ENCODE results near the gene CCDC158.
"Not testable (repeated sequence)": the region's sequence is repeated elsewhere in the genome, so short reads cannot be mapped to it uniquely, and the experiment has no call there.

The CCDC158 gene

GRCh38 chr4:76429636-76430035, 8.7 kb upstream of the CCDC158 start:
- DNase-seq (ENCODE audit: low spot score) = no peak

GRCh38 chr4:76426272-76426671, 5.3 kb upstream of the CCDC158 start:
- no peak for DNase-seq (ENCODE audit: low spot score)

GRCh38 chr4:76423159-76423558, 2.2 kb upstream of the CCDC158 start:
- DNase-seq (ENCODE audit: low spot score) = not testable (repeated sequence)

- no peak for DNase-seq (ENCODE audit: low spot score)
Measured at GRCh38 chr4:76420188-76420761, 666 bp downstream of the CCDC158 start.

GRCh38 chr4:76410636-76411035, 10.3 kb downstream of the CCDC158 start:
- no peak for DNase-seq (ENCODE audit: low spot score)

GRCh38 chr4:76407440-76408119, 13.4 kb downstream of the CCDC158 start:
- no peak for DNase-seq (ENCODE audit: low spot score)

- no peak for DNase-seq (ENCODE audit: low spot score)
Measured at GRCh38 chr4:76406081-76406480, 14.9 kb downstream of the CCDC158 start.

- no peak for DNase-seq (ENCODE audit: low spot score)
Measured at GRCh38 chr4:76401654-76402053, 19.3 kb downstream of the CCDC158 start.

GRCh38 chr4:76388160-76388908, 32.6 kb downstream of the CCDC158 start:
- DNase-seq (ENCODE audit: low spot score) = no peak

GRCh38 chr4:76386566-76387305, 34.2 kb downstream of the CCDC158 start:
- DNase-seq (ENCODE audit: low spot score) = no peak

- DNase-seq (ENCODE audit: low spot score) = no peak
Measured at GRCh38 chr4:76385974-76386373, 35.0 kb downstream of the CCDC158 start.

- no peak for DNase-seq (ENCODE audit: low spot score)
Measured at GRCh38 chr4:76384052-76384451, 36.9 kb downstream of the CCDC158 start.

- DNase-seq (ENCODE audit: low spot score) = no peak
Measured at GRCh38 chr4:76383001-76383400, 37.9 kb downstream of the CCDC158 start.

GRCh38 chr4:76381986-76382385, 39.0 kb downstream of the CCDC158 start:
- no peak for DNase-seq (ENCODE audit: low spot score)

- no peak for DNase-seq (ENCODE audit: low spot score)
Measured at GRCh38 chr4:76380561-76380960, 40.4 kb downstream of the CCDC158 start.

GRCh38 chr4:76377911-76378310, 43.0 kb downstream of the CCDC158 start:
- no peak for DNase-seq (ENCODE audit: low spot score)

GRCh38 chr4:76377481-76377901, 43.5 kb downstream of the CCDC158 start:
- DNase-seq (ENCODE audit: low spot score) = no peak

GRCh38 chr4:76376534-76376933, 44.4 kb downstream of the CCDC158 start:
- peak; percentile 7 for DNase-seq (ENCODE audit: low spot score)

GRCh38 chr4:76375703-76376102, 45.2 kb downstream of the CCDC158 start:
- DNase-seq (ENCODE audit: low spot score) = no peak

GRCh38 chr4:76374798-76375197, 46.1 kb downstream of the CCDC158 start:
- DNase-seq (ENCODE audit: low spot score) = no peak

- no peak for DNase-seq (ENCODE audit: low spot score)
Measured at GRCh38 chr4:76373919-76374552, 46.9 kb downstream of the CCDC158 start.

GRCh38 chr4:76366737-76367136, 54.2 kb downstream of the CCDC158 start:
- no peak for DNase-seq (ENCODE audit: low spot score)
